GM21381 (cell line): ENCODE measurements around the gene RUSC1.
"Not testable (repeated sequence)": the region's sequence is repeated elsewhere in the genome, so short reads cannot be mapped to it uniquely, and the experiment has no call there.

Source experiments
- ATAC-seq: cut with Tn5 transposase; IDR thresholded peaks from one replicate; pipeline ENCODE4 v1.9.1; 2021; ENCODE audit warnings: mild to moderate bottlenecking, moderate library complexity; ENCODE audit not compliant: unreplicated experiment

RUSC1 gene

GRCh38 chr1:155322953-155323728, 2.4 kb downstream of the RUSC1 start:
- peak; percentile 40 for ATAC-seq

- ATAC-seq, result peak; percentile 39
These were observed 3.0 kb downstream of the RUSC1 start for GRCh38 chr1:155323729-155324036.

- peak; percentile 57 for ATAC-seq
These were observed 3.5 kb downstream of the RUSC1 start for GRCh38 chr1:155324037-155324716.

- no peak for ATAC-seq
These were observed 4.3 kb downstream of the RUSC1 start for GRCh38 chr1:155324717-155325602.

- no peak for ATAC-seq
These were observed 4.9 kb downstream of the RUSC1 start for GRCh38 chr1:155325603-155325893.

GRCh38 chr1:155326020-155326526, 5.4 kb downstream of the RUSC1 start:
- no peak for ATAC-seq

- ATAC-seq, result no peak
These were observed 5.9 kb downstream of the RUSC1 start for GRCh38 chr1:155326631-155327037.

- no peak for ATAC-seq
These were observed 7.3 kb downstream of the RUSC1 start for GRCh38 chr1:155327981-155328380.

- ATAC-seq, result not testable (repeated sequence)
These were observed 8.2 kb downstream of the RUSC1 start for GRCh38 chr1:155328856-155329255.

- ATAC-seq, result no peak
These were observed 9.4 kb downstream of the RUSC1 start for GRCh38 chr1:155329980-155330598.

- no peak for ATAC-seq
These were observed 14.3 kb downstream of the RUSC1 start for GRCh38 chr1:155334962-155335361.

- no peak for ATAC-seq
These were observed 18.9 kb downstream of the RUSC1 start for GRCh38 chr1:155339515-155340097.

GRCh38 chr1:155342842-155343241, 22.1 kb downstream of the RUSC1 start:
- no peak for ATAC-seq

- ATAC-seq, result no peak
These were observed 31.9 kb downstream of the RUSC1 start for GRCh38 chr1:155352631-155353030.

GRCh38 chr1:155360051-155360450, 39.4 kb downstream of the RUSC1 start:
- no peak for ATAC-seq

GRCh38 chr1:155379180-155379579, 58.5 kb downstream of the RUSC1 start:
- no peak for ATAC-seq

GRCh38 chr1:155379631-155380090, 59.0 kb downstream of the RUSC1 start:
- ATAC-seq, result no peak
